ENCODE measurements around the gene MEGF8. TPM values are rescaled to one million over a fixed set of nuclear protein-coding genes. Genes with fewer than 3 reads are reported as not detected.

The MEGF8 gene
- total RNA-seq, 4 donors from 2014 or later = 6.4 to 11.1 (median 10.3) TPM

GRCh38 chr19:42323852-42324654 is 1.4 kb upstream of the MEGF8 start:
- DNase-seq = no peak
- Histone ChIP-seq H3K9me3 (no peaks in the 10 kb centered on the region), H3K4me1 (peaks cover 25 to 47% (median 31%) of the 10 kb centered on the region in 3 donors), H3K27ac (peak overlapping the region in 1 of 4 donors; percentile 18), H3K36me3 (no peaks in the 10 kb centered on the region), H3K4me3 (peak overlapping the region; percentile 9 to 89 (median 80)), H3K27me3 (peaks cover 9 to 32% (median 11%) of the 10 kb centered on the region in 4 donors)
- TF ChIP-seq CTCF (IDR thresholded peaks at IDR 0.05) (peak in 1 of 6 experiments; percentile 22), POLR2A (IDR thresholded peaks at IDR 0.05) (no peak)
- WGBS, 2 donors = 0% methylated on average over 3 of the region's 92 CpGs; no CpG with 5 or more reads in 1 of the 2 donors
- intact Hi-C loops (cut with DNase I) = loop anchor here (10.0 kb wide), 1 partner anchor 189 kb away; the partner anchor contains the start of gene POU2F2

- Histone ChIP-seq H3K4me3 (peak overlapping the region; percentile 9 to 89 (median 80)), H3K4me1 (peaks cover 25 to 47% (median 31%) of the 10 kb centered on the region in 3 donors), H3K9me3 (no peaks in the 10 kb centered on the region), H3K27me3 (peaks cover 9 to 32% (median 11%) of the 10 kb centered on the region in 4 donors), H3K27ac (peak overlapping the region in 2 of 4 donors; percentile 91 to 92), H3K36me3 (no peaks in the 10 kb centered on the region)
- 4 to 7% methylated on average over 15 to 22 of the region's 38 CpGs for WGBS, 2 donors
- intact Hi-C loops (cut with DNase I) = loop anchor here (10.0 kb wide), 1 partner anchor 190 kb away; the partner anchor contains the start of gene POU2F2
- no peak for DNase-seq
- TF ChIP-seq POLR2A (IDR thresholded peaks at IDR 0.05) = no peak
- no peak for TF ChIP-seq CTCF (IDR thresholded peaks at IDR 0.05)
Observed at GRCh38 chr19:42324655-42325307, 654 bp upstream of the MEGF8 start.

- intact Hi-C loops (cut with DNase I) = loop anchor here (10.0 kb wide), 1 partner anchor 191 kb away; the partner anchor contains the start of gene POU2F2
- Histone ChIP-seq H3K27me3 (peaks cover 9 to 32% (median 11%) of the 10 kb centered on the region in 4 donors), H3K4me3 (peak overlapping the region; percentile 61 to 89 (median 80)), H3K27ac (peak overlapping the region; percentile 83 to 92 (median 88)), H3K36me3 (no peaks in the 10 kb centered on the region), H3K9me3 (no peaks in the 10 kb centered on the region), H3K4me1 (peaks cover 28 to 47% (median 31%) of the 10 kb centered on the region in 3 donors)
- WGBS, 2 donors = 8 to 50% methylated on average over 2 to 8 of the region's 37 CpGs
- TF ChIP-seq POLR2A (IDR thresholded peaks at IDR 0.05) = no peak
- TF ChIP-seq CTCF (IDR thresholded peaks at IDR 0.05) = no peak
- no peak for DNase-seq
Observed at GRCh38 chr19:42325896-42326771, 699 bp downstream of the MEGF8 start.

- intact Hi-C loops (cut with DNase I) = loop anchor here (10.0 kb wide), 1 partner anchor 192 kb away; the partner anchor contains the start of gene POU2F2
- H3K27me3 ChIP-seq = peaks cover 9 to 29% (median 11%) of the 10 kb centered on the region in 4 donors
- no peak for DNase-seq
- peaks cover 28 to 47% (median 31%) of the 10 kb centered on the region in 3 donors for H3K4me1 ChIP-seq
- H3K4me3 ChIP-seq = no peak overlapping the region
- TF ChIP-seq POLR2A (IDR thresholded peaks at IDR 0.05) (no peak), CTCF (IDR thresholded peaks at IDR 0.05) (no peak)
- no peak overlapping the region for H3K27ac ChIP-seq
- H3K36me3 ChIP-seq = no peaks in the 10 kb centered on the region
- H3K9me3 ChIP-seq = no peaks in the 10 kb centered on the region
Observed at GRCh38 chr19:42326969-42327368, 1.5 kb downstream of the MEGF8 start.

Measured in esophagus squamous epithelium (tissue), 5 donors.